ENCODE measurements around the gene YJU2. TPM values are rescaled to one million over a fixed set of nuclear protein-coding genes. Genes with fewer than 3 reads are reported as not detected.

The YJU2 gene
- total and polyA plus RNA-seq, 2 of the 8 experiments (the other 6 are each of a cell fraction or from before 2014, with no cell fraction given) = 26.8 to 27.7 TPM

GRCh38 chr19:4279530-4280422 is 32.9 kb downstream of the YJU2 start:
- Histone ChIP-seq H4K8ac (ENCODE audit: extremely low read depth, insufficient read depth, low read length) (peak overlapping the region; percentile 11; the same call in 1 of the 2 replicates), H3K27ac (ENCODE audit: low read depth, low read length) (no peak overlapping the region), H3K14ac (ENCODE audit: insufficient read length) (no peak overlapping the region), H3K4me3 (ENCODE audit: extremely low read depth in 1 of 4, insufficient read depth in 2 of 4, low read depth in 3 of 4, low read length in 4 of 4) (peak overlapping the region; percentile 49 to 88 (median 57)), H3K79me1 (ENCODE audit: low read depth, low read length) (no peaks in the 10 kb centered on the region), H2BK12ac (ENCODE audit: low read depth, low read length) (no peak overlapping the region), H4K5ac (ENCODE audit: insufficient read length, low read depth, low read length) (no peak overlapping the region), H2BK5ac (ENCODE audit: low read depth, low read length) (no peak overlapping the region; the same call in 1 of the 2 replicates), H3K23ac (ENCODE audit: insufficient read length) (no peak overlapping the region), H3K9ac (replicated peaks in 1 of 4; ENCODE audit: extremely low read depth in 1 of 4, low read depth in 3 of 4, low read length in 3 of 4) (peak overlapping the region in 1 of 4 experiments; percentile 31; a peak in 3 of 7 replicates), H3K4me1 (replicated peaks in 1 of 4; ENCODE audit: control insufficient read depth in 3 of 4, insufficient read depth in 4 of 4, low read length in 3 of 4) (peaks cover 0 to 4% (median 1%) of the 10 kb centered on the region in 4 experiments; a peak in 5 of 7 replicates), H3K36me3 (ENCODE audit: control insufficient read depth in 2 of 4, insufficient read depth in 4 of 4, low read length in 3 of 4) (no peaks in the 10 kb centered on the region), H3K27me3 (replicated peaks in 1 of 4; ENCODE audit: control insufficient read depth in 3 of 4, extremely low read depth in 1 of 4, insufficient read depth in 3 of 4, low read length in 3 of 4) (peaks cover 9 to 35% (median 29%) of the 10 kb centered on the region in 4 experiments), H4K20me1 (replicated peaks in 1 of 2; ENCODE audit: control insufficient read depth in 1 of 2, insufficient read depth in 2 of 2, low read length in 2 of 2) (no peaks in the 10 kb centered on the region), H3K4ac (replicated peaks; ENCODE audit: insufficient read length, low read depth, low read length) (no peak overlapping the region), H3K79me2 (ENCODE audit: control insufficient read depth in 1 of 2, insufficient read depth in 2 of 2, low read length in 2 of 2) (no peaks in the 10 kb centered on the region), H2BK120ac (replicated peaks; ENCODE audit: low read depth, low read length) (no peak overlapping the region), H3K56ac (replicated peaks; ENCODE audit: insufficient read length, low read depth, low read length) (no peak overlapping the region), H3K9me3 (ENCODE audit: insufficient read depth in 2 of 2, low read depth in 1 of 2, low read length in 1 of 2) (no peaks in the 10 kb centered on the region), H3K18ac (ENCODE audit: extremely low read depth, low read length) (no peak overlapping the region; the same call in none of the 2 replicates), H3K23me2 (ENCODE audit: low read depth, low read length) (peaks cover 9% of the 10 kb centered on the region; the same call in 1 of the 2 replicates), H2AFZ (ENCODE audit: low read length) (no peak overlapping the region; the same call in 1 of the 2 replicates), H3K4me2 (ENCODE audit: insufficient read depth in 1 of 2, low read depth in 2 of 2, low read length in 2 of 2) (peak overlapping the region; percentile 78 to 88), H2AK5ac (ENCODE audit: low read depth, low read length) (no peak overlapping the region), H2BK15ac (ENCODE audit: low read length) (no peak overlapping the region; the same call in 1 of the 2 replicates), H4K91ac (replicated peaks; ENCODE audit: insufficient read length, low read length) (no peak overlapping the region), H2BK20ac (ENCODE audit: low read length) (no peak overlapping the region)
- CTCF ChIA-PET (ENCODE audit: partially characterized antibody) = interaction anchor here (0.7 to 4.2 kb wide), 10 partner anchors 13 to 84 kb away, joined by 3 to 27 read pairs (median 4); no protein-coding TSS in a partner anchor
- FAIRE-seq (no peak), DNase-seq (ENCODE audit: low read depth in 1 of 2, low spot score in 2 of 2) (peak in 1 of 2 experiments; percentile 61)
- 9% methylated on average over 33 of the region's 71 CpGs; no CpG with 5 or more reads in 1 of the 2 experiments for WGBS, 2 experiments (ENCODE audit: extremely low coverage in 1 of 2, insufficient coverage in 1 of 2, insufficient read length in 1 of 2, insufficient replicate concordance in 2 of 2, low coverage in 1 of 2, low lambda C conversion rate in 2 of 2, missing lambda C conversion rate in 1 of 2)
- POLR2A ChIA-PET (ENCODE audit: partially characterized antibody) = interaction anchor here (0.6 to 2.4 kb wide), 8 partner anchors 12 to 1348 kb away, joined by 3 to 11 read pairs (median 3); no protein-coding TSS in a partner anchor
- TF ChIP-seq CBX5 (IDR thresholded peaks at IDR 0.05; ENCODE audit: low read depth, low read length) (no peak), POLR2AphosphoS5 (IDR thresholded peaks at IDR 0.05; ENCODE audit: low read depth, low read length) (no peak), SUZ12 (IDR thresholded peaks at IDR 0.05; ENCODE audit: low read length) (no peak; the same call in 1 of the 2 replicates), RAD21 (IDR thresholded peaks at IDR 0.05 in 1 of 2, conservative IDR thresholded peaks at IDR 0.05 in 1 of 2; ENCODE audit: low read depth in 2 of 2, low read length in 2 of 2) (no peak), POU5F1 (IDR thresholded peaks at IDR 0.05; ENCODE audit: low read depth, low read length) (no peak), TAF1 (IDR thresholded peaks at IDR 0.05; ENCODE audit: low read depth, low read length) (no peak), SIX5 (IDR thresholded peaks at IDR 0.05; ENCODE audit: low read depth, low read length) (no peak), CBX8 (IDR thresholded peaks at IDR 0.05; ENCODE audit: borderline replicate concordance, low read depth, low read length) (no peak), HDAC2 (IDR thresholded peaks at IDR 0.05; ENCODE audit: borderline replicate concordance in 1 of 2, low read depth in 2 of 2, low read length in 2 of 2) (peak in 1 of 2 experiments; percentile 69; a peak in 1 of 4 replicates), EGR1 (IDR thresholded peaks at IDR 0.05; ENCODE audit: borderline replicate concordance, low read depth, low read length) (0 out of 2 replicates have a peak, but pooled peaks have one; percentile 4)
